Uterus (tissue), 2 donors: ENCODE results near the gene MPC1.

Experiments used
- CTCF ChIP-seq, 4 experiments: fragments of 200-600 bp in 2 of 4; fragments of 450-650 bp in 2 of 4; sonication (generic) in 2 of 4; IDR thresholded peaks; one replicate each; pipeline ENCODE4 v1.5.1; 2016 to 2019; ENCODE audit warnings: antibody characterized with exemption in 4 of 4, mild to moderate bottlenecking in 2 of 4, moderate library complexity in 1 of 4
- POLR2A ChIP-seq, 2 donors: fragments of 450-650 bp; IDR thresholded peaks; one replicate each; pipeline ENCODE4 v1.6.1; 2016; ENCODE audit warnings: antibody characterized with exemption in 2 of 2, mild to moderate bottlenecking in 1 of 2, moderate library complexity in 1 of 2

- no peak for TF ChIP-seq CTCF (IDR thresholded peaks at IDR 0.05)
- no peak for TF ChIP-seq POLR2A (IDR thresholded peaks at IDR 0.05)
These were observed 36.3 kb downstream of the MPC1 start for GRCh38 chr6:166346449-166346848.
